Measurements from ENCODE around the gene SYNDIG1. TPM values are rescaled to one million over a fixed set of nuclear protein-coding genes. Genes with fewer than 3 reads are reported as not detected.

SYNDIG1 gene
- total RNA-seq, 6 experiments from 2014 or later, result 0.14 to 0.31 TPM; not detected in 4

GRCh38 chr20:24609757-24610156 is 140.3 kb downstream of the SYNDIG1 start:
- Mint-ChIP-seq H3K27ac (no peak overlapping the region), H3K9me3 (no peaks in the 10 kb centered on the region), H3K27me3 (ENCODE audit: insufficient read depth) (peaks cover 44% of the 10 kb centered on the region), H3K4me1 (ENCODE audit: low read depth) (no peaks in the 10 kb centered on the region), H3K4me3 (no peak overlapping the region), H3K36me3 (ENCODE audit: low read depth) (no peaks in the 10 kb centered on the region)
- no peak for DNase-seq
- no peak for TF ChIP-seq CTCF (IDR thresholded peaks at IDR 0.05)

- no peak for DNase-seq
- H3K4me1 Mint-ChIP-seq (ENCODE audit: low read depth), result no peaks in the 10 kb centered on the region
Measured at GRCh38 chr20:24610341-24611115, 141.1 kb downstream of the SYNDIG1 start.

GRCh38 chr20:24611360-24612140 is 142.1 kb downstream of the SYNDIG1 start:
- H3K27ac Mint-ChIP-seq, result no peak overlapping the region
- H3K4me3 Mint-ChIP-seq, result no peak overlapping the region
- H3K4me1 Mint-ChIP-seq (ENCODE audit: low read depth), result no peaks in the 10 kb centered on the region
- peaks cover 43% of the 10 kb centered on the region for H3K27me3 Mint-ChIP-seq (ENCODE audit: insufficient read depth)
- H3K9me3 Mint-ChIP-seq, result no peaks in the 10 kb centered on the region
- no peak for DNase-seq
- H3K36me3 Mint-ChIP-seq (ENCODE audit: low read depth), result no peaks in the 10 kb centered on the region
- no peak for TF ChIP-seq CTCF (IDR thresholded peaks at IDR 0.05)

More at GRCh38 chr20:24610341-24611115, 141.1 kb downstream of the SYNDIG1 start:
- Mint-ChIP-seq H3K36me3 (ENCODE audit: low read depth) (no peaks in the 10 kb centered on the region), H3K4me3 (no peak overlapping the region), H3K27me3 (ENCODE audit: insufficient read depth) (peaks cover 43% of the 10 kb centered on the region), H3K9me3 (no peaks in the 10 kb centered on the region), H3K27ac (no peak overlapping the region)
- no peak for TF ChIP-seq CTCF (IDR thresholded peaks at IDR 0.05)

GRCh38 chr20:24612799-24613775 is 143.7 kb downstream of the SYNDIG1 start:
- Mint-ChIP-seq H3K27ac (no peak overlapping the region), H3K4me3 (no peak overlapping the region), H3K36me3 (ENCODE audit: low read depth) (no peaks in the 10 kb centered on the region), H3K9me3 (no peaks in the 10 kb centered on the region), H3K4me1 (ENCODE audit: low read depth) (no peaks in the 10 kb centered on the region), H3K27me3 (ENCODE audit: insufficient read depth) (peaks cover 44% of the 10 kb centered on the region)
- TF ChIP-seq CTCF (IDR thresholded peaks at IDR 0.05), result no peak
- DNase-seq, result no peak

- H3K36me3 Mint-ChIP-seq (ENCODE audit: low read depth), result no peaks in the 10 kb centered on the region
- TF ChIP-seq CTCF (IDR thresholded peaks at IDR 0.05), result no peak
- no peaks in the 10 kb centered on the region for H3K9me3 Mint-ChIP-seq
- DNase-seq, result no peak
- H3K4me3 Mint-ChIP-seq, result no peak overlapping the region
- H3K4me1 Mint-ChIP-seq (ENCODE audit: low read depth), result no peaks in the 10 kb centered on the region
- H3K27me3 Mint-ChIP-seq (ENCODE audit: insufficient read depth), result peaks cover 43% of the 10 kb centered on the region
- H3K27ac Mint-ChIP-seq, result no peak overlapping the region
Measured at GRCh38 chr20:24614341-24614740, 144.9 kb downstream of the SYNDIG1 start.
